Endodermal cell (in vitro differentiated cells): ENCODE results near the gene CCNQ. TPM values are rescaled to one million over a fixed set of nuclear protein-coding genes. Genes with fewer than 3 reads are reported as not detected.
A peak's percentile ranks its signal among the peaks of the same experiment; 100 is the strongest.

ENCODE experiments used
- DNase-seq: peaks from one replicate; pipeline ENCODE4 v3.0.0-alpha.2; 2017
- H3K27ac ChIP-seq: 2 replicates; pipeline ENCODE4 v1.5.1; 2013; ENCODE audit warnings: mild to moderate bottlenecking, low read depth, low read length, moderate library complexity
- H3K27me3 ChIP-seq: 2 replicates; pipeline ENCODE4 v1.6.1; 2013; ENCODE audit warnings: mild to moderate bottlenecking, low read length, moderate library complexity; ENCODE audit not compliant: insufficient read depth, control insufficient read depth, poor library complexity, severe bottlenecking
- H3K36me3 ChIP-seq: 2 replicates; pipeline ENCODE4 v1.7.0; 2013; ENCODE audit warnings: mild to moderate bottlenecking, low read length, moderate library complexity; ENCODE audit not compliant: control insufficient read depth, insufficient read depth
- H3K4me1 ChIP-seq: one replicate; pipeline ENCODE4 v1.7.0; 2013; ENCODE audit warnings: low read length; ENCODE audit not compliant: control insufficient read depth, insufficient read depth
- H3K4me3 ChIP-seq: 2 replicates; pipeline ENCODE4 v1.5.1; 2013; ENCODE audit warnings: mild to moderate bottlenecking, low read length, moderate library complexity
- H3K9ac ChIP-seq: 2 replicates; pipeline ENCODE4 v1.6.1; 2013; ENCODE audit warnings: mild to moderate bottlenecking, low read length, moderate library complexity; ENCODE audit not compliant: poor library complexity, severe bottlenecking; ENCODE audit errors: extremely low read depth
- H3K9me3 ChIP-seq: 2 replicates; pipeline ENCODE4 v1.6.1; 2013; ENCODE audit warnings: mild to moderate bottlenecking, low read length, moderate library complexity; ENCODE audit not compliant: control insufficient read depth
- H3K27ac Mint-ChIP-seq: 2 replicates; pipeline ENCODE4 v1.8.0; 2020; ENCODE audit warnings: mixed read lengths
- H3K27me3 Mint-ChIP-seq: 2 replicates; pipeline ENCODE4 v1.8.0; 2021; ENCODE audit warnings: mild to moderate bottlenecking, mixed read lengths; ENCODE audit not compliant: insufficient read depth
- H3K36me3 Mint-ChIP-seq: 2 replicates; pipeline ENCODE4 v1.8.0; 2020; ENCODE audit warnings: low read depth, mixed read lengths
- H3K4me1 Mint-ChIP-seq: 2 replicates; pipeline ENCODE4 v1.8.0; 2020; ENCODE audit warnings: mixed read lengths
- H3K4me3 Mint-ChIP-seq: 2 replicates; pipeline ENCODE4 v1.8.0; 2020; ENCODE audit warnings: mild to moderate bottlenecking, moderate library complexity, mixed read lengths
- H3K9me3 Mint-ChIP-seq: 2 replicates; pipeline ENCODE4 v1.8.0; 2020; ENCODE audit warnings: mild to moderate bottlenecking, mixed read lengths
- WGBS, 2 experiments: methylation state at CpG; one replicate each; pipeline versions ENCODE4 v1.1.5 to v1.1.7; 2013; ENCODE audit warnings: missing lambda C conversion rate in 2 of 2, mixed read lengths in 1 of 2; ENCODE audit not compliant: insufficient coverage in 1 of 2, insufficient read length in 1 of 2; 5-methylcytosine and 5-hydroxymethylcytosine counted together
- total RNA-seq, 2 donors: library from RNA; stranded (reverse); fragmentation: NEBNext Ultra II Directional in 1 of 2; extraction: Animal tissue kit (Norgen Biotek cat#: 25700) in 1 of 2; gene quantifications; 2 replicates in 1 of 2; 3 replicates in 1 of 2; pipeline ENCODE4 v1.2.1, GENCODE V29; 2021
- TF ChIP-seq, protein P1 (sequence below): fragments of 200-600 bp; sonication (generic); conservative IDR thresholded peaks from 2 replicates; pipeline ENCODE4 v1.5.0; 2021; ENCODE audit warnings: antibody characterized with exemption, mild to moderate bottlenecking

The CCNQ gene
- total RNA-seq, 2 donors from 2014 or later = 17.1 to 20.8 TPM

DNA sequence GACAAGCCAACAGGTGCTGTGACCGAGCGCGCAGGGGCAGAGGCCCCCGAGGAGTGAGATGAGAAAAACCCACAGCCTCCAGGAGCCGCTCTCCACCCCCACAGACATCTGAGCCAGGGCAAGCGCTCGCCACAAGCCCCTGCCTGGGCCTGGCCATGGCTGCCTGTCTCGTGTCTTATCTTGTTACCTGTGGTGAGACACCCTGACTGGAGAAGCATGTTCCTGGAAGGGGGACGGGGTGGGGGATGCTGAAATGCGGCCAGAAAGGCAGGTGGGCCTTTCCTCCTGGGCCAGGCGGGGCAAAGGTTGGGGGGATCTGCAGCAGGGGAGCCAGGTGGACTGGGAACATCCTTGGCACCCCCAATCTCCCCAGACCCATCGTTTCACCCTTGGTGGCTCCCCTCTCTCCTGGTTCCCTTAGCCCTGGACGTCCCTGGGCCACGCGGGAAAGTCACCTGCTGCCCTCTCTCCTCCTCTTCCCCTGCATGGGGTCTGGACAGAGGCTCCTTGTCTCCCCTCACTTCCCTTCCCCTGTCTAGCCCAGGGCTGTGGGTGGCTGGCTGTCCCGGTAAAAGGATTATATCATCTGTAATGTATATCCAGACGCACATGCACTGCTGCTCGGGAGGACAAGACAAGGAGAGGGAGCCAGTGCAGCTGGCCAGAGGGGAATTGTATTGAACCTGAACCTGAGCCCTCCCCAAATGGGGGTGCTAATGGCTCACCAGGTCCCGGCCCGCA, 39.7 kb upstream of the CCNQ start:
- no peak overlapping the region for H3K9ac ChIP-seq
- Mint-ChIP-seq H3K4me3 (no peak overlapping the region), H3K27ac (no peak overlapping the region), H3K36me3 (no peaks in the 10 kb centered on the region), H3K27me3 (peaks cover 47% of the 10 kb centered on the region), H3K9me3 (peaks cover 54% of the 10 kb centered on the region), H3K4me1 (peaks cover 3% of the 10 kb centered on the region)
- H3K4me3 ChIP-seq = no peak overlapping the region
- H3K27me3 ChIP-seq = peaks cover 30% of the 10 kb centered on the region
- H3K9me3 ChIP-seq = no peaks in the 10 kb centered on the region
- DNase-seq = peak; percentile 30
- H3K27ac ChIP-seq = no peak overlapping the region
- 83 to 100% methylated on average over 2 to 20 of the region's 20 CpGs for WGBS, 2 experiments
- H3K36me3 ChIP-seq = no peaks in the 10 kb centered on the region
- H3K4me1 ChIP-seq = no peaks in the 10 kb centered on the region
- TF ChIP-seq, protein P1, sequence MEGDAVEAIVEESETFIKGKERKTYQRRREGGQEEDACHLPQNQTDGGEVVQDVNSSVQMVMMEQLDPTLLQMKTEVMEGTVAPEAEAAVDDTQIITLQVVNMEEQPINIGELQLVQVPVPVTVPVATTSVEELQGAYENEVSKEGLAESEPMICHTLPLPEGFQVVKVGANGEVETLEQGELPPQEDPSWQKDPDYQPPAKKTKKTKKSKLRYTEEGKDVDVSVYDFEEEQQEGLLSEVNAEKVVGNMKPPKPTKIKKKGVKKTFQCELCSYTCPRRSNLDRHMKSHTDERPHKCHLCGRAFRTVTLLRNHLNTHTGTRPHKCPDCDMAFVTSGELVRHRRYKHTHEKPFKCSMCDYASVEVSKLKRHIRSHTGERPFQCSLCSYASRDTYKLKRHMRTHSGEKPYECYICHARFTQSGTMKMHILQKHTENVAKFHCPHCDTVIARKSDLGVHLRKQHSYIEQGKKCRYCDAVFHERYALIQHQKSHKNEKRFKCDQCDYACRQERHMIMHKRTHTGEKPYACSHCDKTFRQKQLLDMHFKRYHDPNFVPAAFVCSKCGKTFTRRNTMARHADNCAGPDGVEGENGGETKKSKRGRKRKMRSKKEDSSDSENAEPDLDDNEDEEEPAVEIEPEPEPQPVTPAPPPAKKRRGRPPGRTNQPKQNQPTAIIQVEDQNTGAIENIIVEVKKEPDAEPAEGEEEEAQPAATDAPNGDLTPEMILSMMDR = no peak

DNA sequence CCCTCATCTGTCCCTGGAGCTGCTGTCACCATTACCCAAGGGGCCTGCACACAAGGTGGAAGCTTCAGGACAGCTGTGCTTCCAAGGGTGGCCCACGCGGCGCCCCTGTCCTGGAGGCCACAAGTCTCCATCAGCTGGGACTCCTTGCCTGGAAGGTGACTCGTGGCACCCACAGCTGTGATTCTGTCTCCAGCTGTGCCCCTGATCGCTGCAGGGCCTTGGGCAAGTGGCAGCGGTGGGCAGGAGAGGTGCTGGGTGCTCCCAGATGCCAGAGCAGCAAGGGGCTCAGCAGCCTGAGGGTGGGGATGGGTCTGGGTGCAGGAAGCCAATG, 39.1 kb upstream of the CCNQ start:
- H3K27ac ChIP-seq = no peak overlapping the region
- peak; percentile 28 for DNase-seq
- TF ChIP-seq, protein P1 = no peak
- Mint-ChIP-seq H3K4me1 (peaks cover 3% of the 10 kb centered on the region), H3K27me3 (peaks cover 41% of the 10 kb centered on the region), H3K4me3 (no peak overlapping the region), H3K36me3 (no peaks in the 10 kb centered on the region), H3K27ac (no peak overlapping the region), H3K9me3 (peaks cover 53% of the 10 kb centered on the region)
- no peak overlapping the region for H3K9ac ChIP-seq
- WGBS, 2 experiments = 80 to 92% methylated on average over 1 to 6 of the region's 6 CpGs
- H3K4me1 ChIP-seq = no peaks in the 10 kb centered on the region
- H3K36me3 ChIP-seq = no peaks in the 10 kb centered on the region
- H3K9me3 ChIP-seq = no peaks in the 10 kb centered on the region
- no peak overlapping the region for H3K4me3 ChIP-seq
- H3K27me3 ChIP-seq = peaks cover 24% of the 10 kb centered on the region

DNA sequence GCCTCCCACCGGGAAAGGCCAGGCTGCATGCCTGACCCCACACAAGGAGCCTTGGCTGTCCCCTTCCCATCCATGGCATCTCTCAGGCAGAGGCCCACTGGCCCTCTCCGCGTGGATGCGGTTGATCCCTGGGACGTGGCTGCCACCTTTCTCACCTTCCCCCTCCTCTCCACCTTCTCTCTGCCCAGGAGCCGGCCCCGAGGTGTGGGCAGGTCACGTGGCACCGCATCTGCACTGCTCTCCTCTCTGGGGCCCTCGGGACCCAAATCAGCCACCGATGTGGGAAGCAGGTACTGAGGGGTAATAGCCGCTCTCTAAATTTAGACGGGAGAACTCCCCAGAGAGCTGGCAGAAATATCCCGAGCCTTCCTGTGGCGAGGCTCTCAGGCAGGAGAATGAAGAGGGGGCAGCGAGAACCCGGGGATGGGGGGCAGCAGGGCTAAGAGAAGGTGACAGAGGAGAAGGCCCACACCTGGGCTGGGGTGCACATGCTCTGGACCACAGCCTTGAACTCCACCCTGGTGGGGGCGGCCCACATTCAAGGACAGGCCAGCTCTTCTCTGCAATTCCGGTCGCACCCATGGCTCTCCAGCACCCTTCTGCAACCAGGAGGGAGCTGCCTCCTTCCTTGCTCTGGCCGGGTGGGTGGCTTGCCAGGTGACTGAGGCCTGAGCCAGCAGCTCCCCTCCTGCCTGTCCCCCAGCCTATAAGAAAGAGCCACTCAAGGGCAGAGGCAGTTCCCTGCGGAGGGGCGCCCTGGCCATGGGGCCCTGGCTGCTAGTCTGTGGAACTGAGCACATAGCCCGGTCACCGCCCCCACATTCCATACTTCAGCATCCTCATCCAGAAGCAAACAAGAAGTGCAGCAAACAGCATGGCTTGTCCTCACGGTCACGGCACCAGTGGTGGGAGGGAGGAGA, 38.4 kb upstream of the CCNQ start:
- no peak overlapping the region for H3K27ac Mint-ChIP-seq
- H3K4me3 Mint-ChIP-seq = no peak overlapping the region
- peaks cover 3% of the 10 kb centered on the region for H3K4me1 Mint-ChIP-seq
- DNase-seq = peak; percentile 30
- no peaks in the 10 kb centered on the region for H3K36me3 ChIP-seq
- no peaks in the 10 kb centered on the region for H3K4me1 ChIP-seq
- H3K9me3 ChIP-seq = no peaks in the 10 kb centered on the region
- H3K27me3 Mint-ChIP-seq = peaks cover 36% of the 10 kb centered on the region
- no peaks in the 10 kb centered on the region for H3K36me3 Mint-ChIP-seq
- H3K9ac ChIP-seq = no peak overlapping the region
- 85 to 92% methylated on average over 5 to 26 of the region's 27 CpGs for whole genome bisulfite sequencing, 2 experiments
- H3K27ac ChIP-seq = no peak overlapping the region
- H3K27me3 ChIP-seq = peaks cover 18% of the 10 kb centered on the region
- H3K4me3 ChIP-seq = no peak overlapping the region
- peaks cover 49% of the 10 kb centered on the region for H3K9me3 Mint-ChIP-seq
- TF ChIP-seq, protein P1 = no peak
